Panc1 (cell line): ENCODE measurements around the gene RGS10.

ENCODE experiments used
- POLR2AphosphoS5 ChIP-seq: IDR thresholded peaks from 2 replicates; pipeline ENCODE4 v1.6.1; 2012; ENCODE audit warnings: mild to moderate bottlenecking, low read depth, low read length, moderate library complexity
- SIN3A ChIP-seq: IDR thresholded peaks from 2 replicates; pipeline ENCODE4 v1.6.1; 2012; ENCODE audit warnings: low read depth, mild to moderate bottlenecking, low read length, moderate library complexity, borderline replicate concordance; ENCODE audit not compliant: insufficient read depth
- TCF7L2 ChIP-seq: IDR thresholded peaks from 2 replicates; pipeline ENCODE4 v1.6.1; 2011; ENCODE audit warnings: mild to moderate bottlenecking, low read depth, low read length, inconsistent platforms
- TF ChIP-seq, protein P1 (sequence below): fragments of 450-650 bp; IDR thresholded peaks from 2 replicates; pipeline ENCODE4 v1.5.1; 2017; ENCODE audit warnings: mild to moderate bottlenecking

DNA sequence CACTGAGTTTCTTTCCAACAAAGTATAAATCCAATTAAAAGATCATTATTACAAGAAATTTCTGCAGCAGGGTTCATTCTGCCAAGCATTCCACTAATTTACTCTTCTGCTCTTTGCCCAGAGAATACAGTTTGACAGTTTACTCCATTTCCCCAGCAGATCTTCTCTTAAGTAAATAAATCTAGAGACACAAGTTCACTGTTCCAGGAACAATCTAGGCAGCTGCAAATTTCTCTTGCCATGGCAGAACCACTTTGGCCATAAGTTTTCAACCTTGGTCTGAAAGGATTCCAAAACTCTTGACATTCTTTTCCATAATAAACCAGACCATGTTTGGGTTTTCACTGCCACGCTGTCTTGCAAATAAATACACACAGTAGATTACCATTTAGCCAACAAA lies 11.5 kb downstream of the RGS10 start:
- TF ChIP-seq, protein P1, sequence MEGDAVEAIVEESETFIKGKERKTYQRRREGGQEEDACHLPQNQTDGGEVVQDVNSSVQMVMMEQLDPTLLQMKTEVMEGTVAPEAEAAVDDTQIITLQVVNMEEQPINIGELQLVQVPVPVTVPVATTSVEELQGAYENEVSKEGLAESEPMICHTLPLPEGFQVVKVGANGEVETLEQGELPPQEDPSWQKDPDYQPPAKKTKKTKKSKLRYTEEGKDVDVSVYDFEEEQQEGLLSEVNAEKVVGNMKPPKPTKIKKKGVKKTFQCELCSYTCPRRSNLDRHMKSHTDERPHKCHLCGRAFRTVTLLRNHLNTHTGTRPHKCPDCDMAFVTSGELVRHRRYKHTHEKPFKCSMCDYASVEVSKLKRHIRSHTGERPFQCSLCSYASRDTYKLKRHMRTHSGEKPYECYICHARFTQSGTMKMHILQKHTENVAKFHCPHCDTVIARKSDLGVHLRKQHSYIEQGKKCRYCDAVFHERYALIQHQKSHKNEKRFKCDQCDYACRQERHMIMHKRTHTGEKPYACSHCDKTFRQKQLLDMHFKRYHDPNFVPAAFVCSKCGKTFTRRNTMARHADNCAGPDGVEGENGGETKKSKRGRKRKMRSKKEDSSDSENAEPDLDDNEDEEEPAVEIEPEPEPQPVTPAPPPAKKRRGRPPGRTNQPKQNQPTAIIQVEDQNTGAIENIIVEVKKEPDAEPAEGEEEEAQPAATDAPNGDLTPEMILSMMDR = no peak
- TF ChIP-seq POLR2AphosphoS5 (no peak), SIN3A (no peak), TCF7L2 (no peak)
